OCI-LY3 (cell line): ENCODE results near the gene BABAM2.

Source experiments
- EZH2phosphoT487 ChIP-seq: fragments of 200-600 bp; shearing (Covaris generic); IDR thresholded peaks from 2 replicates; pipeline ENCODE4 v1.6.1; 2018; ENCODE audit warnings: antibody characterized with exemption, mixed run types, low read depth
- TF ChIP-seq, protein P1 (sequence below): fragments of 200-600, 300-600 bp; sonication (generic); IDR thresholded peaks from 2 replicates; pipeline ENCODE4 v1.5.1; 2014; ENCODE audit warnings: antibody characterized with exemption, low read length, low read depth

GRCh38 chr2:28338046-28338817 lies 447.7 kb downstream of the BABAM2 start:
- TF ChIP-seq, protein P1, sequence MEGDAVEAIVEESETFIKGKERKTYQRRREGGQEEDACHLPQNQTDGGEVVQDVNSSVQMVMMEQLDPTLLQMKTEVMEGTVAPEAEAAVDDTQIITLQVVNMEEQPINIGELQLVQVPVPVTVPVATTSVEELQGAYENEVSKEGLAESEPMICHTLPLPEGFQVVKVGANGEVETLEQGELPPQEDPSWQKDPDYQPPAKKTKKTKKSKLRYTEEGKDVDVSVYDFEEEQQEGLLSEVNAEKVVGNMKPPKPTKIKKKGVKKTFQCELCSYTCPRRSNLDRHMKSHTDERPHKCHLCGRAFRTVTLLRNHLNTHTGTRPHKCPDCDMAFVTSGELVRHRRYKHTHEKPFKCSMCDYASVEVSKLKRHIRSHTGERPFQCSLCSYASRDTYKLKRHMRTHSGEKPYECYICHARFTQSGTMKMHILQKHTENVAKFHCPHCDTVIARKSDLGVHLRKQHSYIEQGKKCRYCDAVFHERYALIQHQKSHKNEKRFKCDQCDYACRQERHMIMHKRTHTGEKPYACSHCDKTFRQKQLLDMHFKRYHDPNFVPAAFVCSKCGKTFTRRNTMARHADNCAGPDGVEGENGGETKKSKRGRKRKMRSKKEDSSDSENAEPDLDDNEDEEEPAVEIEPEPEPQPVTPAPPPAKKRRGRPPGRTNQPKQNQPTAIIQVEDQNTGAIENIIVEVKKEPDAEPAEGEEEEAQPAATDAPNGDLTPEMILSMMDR: no peak
- TF ChIP-seq EZH2phosphoT487: no peak
